DND-41 (cell line): Measurements from ENCODE around the gene STK32C.

Experiments
- CTCF ChIP-seq: IDR thresholded peaks from 2 replicates; pipeline ENCODE4 v1.5.1; 2012; ENCODE audit warnings: borderline replicate concordance, low read length, moderate library complexity, mild to moderate bottlenecking; ENCODE audit not compliant: poor library complexity, severe bottlenecking; ENCODE audit errors: extremely low read depth
- EZH2 ChIP-seq: IDR thresholded peaks from 3 replicates; pipeline ENCODE4 v1.6.1; 2012; ENCODE audit warnings: borderline replicate concordance, low read depth, mild to moderate bottlenecking, moderate library complexity, low read length, inconsistent platforms; ENCODE audit not compliant: severe bottlenecking

DNA sequence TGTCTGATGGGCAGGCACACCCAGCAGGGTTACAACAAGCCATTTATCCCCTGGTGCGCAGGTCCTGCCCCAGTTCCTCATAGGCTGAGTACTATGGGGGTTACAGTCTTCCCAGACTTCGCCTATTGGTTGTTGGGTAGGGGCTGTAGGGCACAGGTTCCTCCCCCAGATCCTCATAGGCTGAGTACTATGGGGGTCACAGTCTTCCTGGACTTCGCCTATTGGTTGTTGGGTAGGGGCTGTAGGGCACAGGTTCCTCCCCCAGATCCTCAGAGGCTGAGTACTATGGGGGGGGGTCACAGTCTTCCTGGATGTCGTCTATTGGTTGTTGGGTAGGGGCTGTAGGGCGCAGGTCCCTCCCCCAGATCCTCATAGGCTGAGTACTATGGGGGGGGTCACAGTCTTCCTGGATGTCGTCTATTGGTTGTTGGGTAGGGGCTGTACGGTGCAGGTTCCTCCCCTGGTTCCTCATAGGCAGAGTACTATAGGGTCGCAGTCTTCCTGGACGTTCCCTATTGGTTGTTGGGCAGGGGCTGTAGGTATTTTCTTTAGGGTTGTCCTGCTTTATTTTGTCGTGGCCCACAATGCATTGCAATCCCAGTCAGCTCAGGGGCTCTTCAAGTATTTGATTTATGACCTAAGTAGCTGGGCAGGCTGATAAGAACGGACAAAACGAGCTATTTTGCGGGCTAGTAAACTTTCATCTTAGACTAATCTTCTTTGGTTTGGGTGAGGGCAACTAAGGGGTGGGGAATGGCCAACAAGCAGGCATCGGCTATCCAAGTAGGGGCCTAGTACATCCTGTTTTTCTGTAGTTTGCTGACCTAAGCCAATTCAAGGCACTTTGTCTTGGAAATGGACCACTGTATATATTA is 27.7 kb upstream of the STK32C start:
- TF ChIP-seq CTCF: no peak
- no peak for TF ChIP-seq EZH2
